Activated T-helper 17 cell treated with anti-CD3 and anti-CD28 coated beads, Interleukin-2, amount 50 U/mL, for 72 hours (primary cell): ENCODE measurements around the gene UROS. TPM values are rescaled to one million over a fixed set of nuclear protein-coding genes. Genes with fewer than 3 reads are reported as not detected.
A peak's percentile ranks its signal among the peaks of the same experiment; 100 is the strongest.

Experiments used
- ATAC-seq: fragments of 150-1000 bp; cut with Tn5 transposase; replicated peaks from 2 replicates; pipeline ENCODE4 v1.10.0; 2021; ENCODE audit warnings: mild to moderate bottlenecking, moderate library complexity
- H3K27ac Mint-ChIP-seq: one replicate; pipeline ENCODE4 v1.8.0; 2022; ENCODE audit warnings: mixed read lengths
- H3K27me3 Mint-ChIP-seq: one replicate; pipeline ENCODE4 v1.8.0; 2022; ENCODE audit warnings: mixed read lengths
- H3K36me3 Mint-ChIP-seq: one replicate; pipeline ENCODE4 v1.8.0; 2022; ENCODE audit warnings: low read depth, mild to moderate bottlenecking, mixed read lengths
- H3K4me1 Mint-ChIP-seq: one replicate; pipeline ENCODE4 v1.8.0; 2022; ENCODE audit warnings: mixed read lengths
- H3K4me3 Mint-ChIP-seq: one replicate; pipeline ENCODE4 v1.8.0; 2022; ENCODE audit warnings: mild to moderate bottlenecking, mixed read lengths
- H3K9me3 Mint-ChIP-seq: one replicate; pipeline ENCODE4 v1.8.0; 2022; ENCODE audit warnings: mixed read lengths
- total RNA-seq, 2 donors: library from RNA; stranded (reverse); gene quantifications; one replicate each; pipeline ENCODE4 v1.2.3, GENCODE V29; 2022

UROS gene
- total RNA-seq, 2 donors from 2014 or later, result 23.0 to 41.1 TPM

DNA sequence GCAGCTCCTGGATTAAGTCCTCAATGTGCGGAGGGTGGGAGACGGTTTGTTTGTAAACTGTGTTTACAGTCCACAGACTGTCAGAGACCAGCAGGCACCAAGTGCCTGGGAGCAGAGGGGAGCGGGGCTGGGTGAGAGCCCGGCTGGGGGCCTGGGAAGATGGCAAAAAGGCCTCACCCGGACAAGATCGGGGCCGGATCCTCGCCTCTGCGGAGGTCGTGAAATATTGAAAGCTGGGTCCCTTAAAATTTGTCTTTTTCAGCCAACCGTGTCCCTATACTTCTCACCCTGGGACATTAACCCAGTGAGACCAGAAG lies 50.2 kb downstream of the UROS start:
- Mint-ChIP-seq H3K4me3 (no peak overlapping the region), H3K27me3 (peaks cover 4% of the 10 kb centered on the region), H3K27ac (no peak overlapping the region), H3K9me3 (no peaks in the 10 kb centered on the region), H3K4me1 (no peaks in the 10 kb centered on the region), H3K36me3 (peaks cover 10% of the 10 kb centered on the region)
- no peak for ATAC-seq

DNA sequence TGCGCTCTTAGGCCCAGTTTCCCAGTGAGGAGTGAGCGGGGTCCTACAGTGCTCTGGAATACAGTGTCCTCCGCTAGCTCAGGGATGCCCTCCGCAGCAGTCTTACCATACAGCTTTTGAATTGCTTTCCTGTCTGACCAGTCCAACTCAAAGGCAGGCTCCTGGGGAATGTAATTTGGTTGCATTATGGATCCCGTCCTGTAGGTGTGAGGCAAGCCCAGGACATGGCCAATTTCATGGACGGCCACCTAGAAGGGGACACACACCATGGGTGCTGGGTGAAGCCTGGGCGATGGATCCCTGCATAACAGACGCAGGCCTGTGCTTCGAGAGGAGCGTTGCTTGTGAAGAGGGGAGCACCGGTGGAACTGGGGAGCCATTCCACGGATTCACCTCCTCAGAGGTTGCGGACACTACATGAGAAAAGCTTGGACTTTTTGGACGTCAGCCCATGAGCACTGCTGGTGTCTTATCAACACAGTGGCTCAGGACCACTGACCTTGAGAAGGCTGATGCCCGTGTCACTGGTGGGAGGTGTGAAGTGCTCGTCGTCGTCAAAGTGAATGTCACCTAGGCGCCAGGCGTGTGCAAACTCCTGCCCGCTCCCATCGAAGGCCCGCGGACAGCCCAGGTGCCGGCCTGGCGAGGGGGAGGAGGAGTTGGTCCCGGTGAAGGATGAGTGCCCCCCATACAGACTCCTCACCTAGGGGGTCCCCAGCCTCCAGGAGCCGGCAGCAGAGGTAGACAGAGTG lies 50.8 kb downstream of the UROS start:
- Mint-ChIP-seq H3K4me1 (no peaks in the 10 kb centered on the region), H3K4me3 (no peak overlapping the region), H3K9me3 (no peaks in the 10 kb centered on the region), H3K27ac (no peak overlapping the region), H3K36me3 (peaks cover 15% of the 10 kb centered on the region), H3K27me3 (peaks cover 4% of the 10 kb centered on the region)
- no peak for ATAC-seq

DNA sequence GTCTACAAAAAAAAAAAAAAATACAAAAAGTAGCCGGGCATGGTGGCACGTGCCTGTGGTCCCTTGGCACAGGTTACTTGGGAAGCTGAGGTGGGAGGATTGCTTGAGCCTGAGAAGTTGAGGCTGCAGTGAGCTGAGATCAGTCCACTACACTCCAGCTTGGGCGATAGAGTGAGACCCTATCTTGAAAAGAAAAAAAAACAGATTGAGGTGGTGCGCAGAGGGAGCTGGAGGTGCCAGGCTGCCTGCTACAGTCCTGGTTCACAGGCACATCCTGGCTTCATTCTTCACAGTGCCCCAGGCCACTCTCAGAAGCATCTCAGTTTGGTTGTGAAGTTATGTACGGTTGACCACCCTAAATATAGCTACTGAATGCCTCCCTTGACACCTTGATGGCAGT lies 52.2 kb downstream of the UROS start:
- H3K4me1 Mint-ChIP-seq, result no peaks in the 10 kb centered on the region
- peaks cover 4% of the 10 kb centered on the region for H3K27me3 Mint-ChIP-seq
- ATAC-seq, result no peak
- H3K4me3 Mint-ChIP-seq, result no peak overlapping the region
- no peak overlapping the region for H3K27ac Mint-ChIP-seq
- peaks cover 28% of the 10 kb centered on the region for H3K36me3 Mint-ChIP-seq
- no peaks in the 10 kb centered on the region for H3K9me3 Mint-ChIP-seq

DNA sequence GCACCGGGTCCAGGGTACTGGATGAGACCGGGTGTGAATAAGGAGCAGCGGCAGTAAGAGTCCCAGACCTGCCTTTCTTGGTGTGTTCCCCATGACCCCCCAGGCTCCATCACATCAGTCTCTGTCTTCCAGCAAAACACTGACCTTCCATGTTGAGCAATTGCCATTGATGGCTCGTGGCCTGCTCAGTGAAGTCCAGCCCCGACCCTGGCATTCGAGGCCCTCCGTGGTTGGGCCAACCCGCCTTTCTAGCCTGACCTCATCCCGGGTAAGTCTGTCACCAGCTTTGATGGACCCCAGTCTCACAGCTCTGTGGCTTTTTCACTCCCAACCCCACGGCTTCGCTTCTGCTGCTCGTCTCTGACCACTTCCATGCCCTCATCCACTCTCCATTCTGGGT lies 53.9 kb downstream of the UROS start:
- Mint-ChIP-seq H3K36me3 (peaks cover 45% of the 10 kb centered on the region), H3K27me3 (peaks cover under 1% of the 10 kb centered on the region), H3K9me3 (no peaks in the 10 kb centered on the region), H3K4me1 (no peaks in the 10 kb centered on the region), H3K4me3 (no peak overlapping the region), H3K27ac (no peak overlapping the region)
- no peak for ATAC-seq

DNA sequence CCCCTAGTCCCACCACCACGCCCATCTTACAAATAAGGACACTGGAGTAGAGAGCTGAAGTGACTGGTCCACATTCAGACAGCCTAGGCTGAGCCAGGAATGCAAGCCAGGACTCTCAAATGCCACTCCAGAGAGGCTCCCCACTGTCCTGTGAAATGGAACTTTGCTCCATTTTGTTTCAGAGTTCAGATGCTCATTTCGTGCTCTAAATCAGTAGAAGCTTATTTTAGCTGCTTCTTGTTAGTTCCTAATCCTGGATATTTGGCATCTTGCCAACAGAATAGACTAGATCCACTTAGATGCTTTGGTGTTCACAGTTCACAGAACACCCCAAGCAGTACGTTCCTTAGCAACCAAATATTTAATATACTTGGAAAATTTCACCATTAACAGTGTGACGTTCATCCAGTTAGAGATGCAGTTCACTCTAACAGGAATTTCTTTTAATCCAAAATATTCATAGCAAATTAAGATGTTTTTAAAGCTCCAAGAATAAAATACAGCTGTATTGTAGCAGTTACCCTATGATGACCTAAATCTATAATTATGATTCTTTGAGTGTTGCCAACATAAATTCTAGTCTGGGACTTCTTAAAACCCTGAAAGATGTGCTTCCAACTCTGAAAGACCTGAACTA lies 54.7 kb downstream of the UROS start:
- peaks cover 53% of the 10 kb centered on the region for H3K36me3 Mint-ChIP-seq
- no peak for ATAC-seq

DNA sequence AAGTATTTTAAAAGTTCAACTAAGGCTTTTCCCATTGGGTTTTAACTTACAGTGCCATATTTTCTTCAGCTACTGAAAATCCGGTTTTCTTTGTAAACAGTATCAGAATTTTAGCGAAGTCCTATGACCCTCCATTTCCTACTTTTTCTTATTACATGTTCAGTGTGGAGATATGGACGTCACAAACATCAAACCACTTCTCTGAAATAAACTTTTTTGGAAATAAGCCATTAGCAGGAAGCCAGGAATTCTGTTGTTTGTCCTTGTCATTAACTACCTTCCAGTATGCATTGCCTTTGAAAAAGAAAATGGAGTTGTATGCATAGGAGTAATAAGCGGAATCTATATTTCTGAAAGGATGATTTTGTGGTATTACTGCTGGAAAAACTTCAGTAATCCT lies 56.5 kb downstream of the UROS start:
- Mint-ChIP-seq H3K4me3 (no peak overlapping the region), H3K27me3 (no peaks in the 10 kb centered on the region), H3K36me3 (peaks cover 72% of the 10 kb centered on the region), H3K9me3 (no peaks in the 10 kb centered on the region), H3K4me1 (no peaks in the 10 kb centered on the region), H3K27ac (no peak overlapping the region)
- no peak for ATAC-seq

More for the DNA sequence above, 54.7 kb downstream of the UROS start:
- H3K9me3 Mint-ChIP-seq, result no peaks in the 10 kb centered on the region
- H3K4me1 Mint-ChIP-seq, result no peaks in the 10 kb centered on the region
- peak overlapping the region; percentile 38 for H3K27ac Mint-ChIP-seq
- no peaks in the 10 kb centered on the region for H3K27me3 Mint-ChIP-seq
- no peak overlapping the region for H3K4me3 Mint-ChIP-seq

DNA sequence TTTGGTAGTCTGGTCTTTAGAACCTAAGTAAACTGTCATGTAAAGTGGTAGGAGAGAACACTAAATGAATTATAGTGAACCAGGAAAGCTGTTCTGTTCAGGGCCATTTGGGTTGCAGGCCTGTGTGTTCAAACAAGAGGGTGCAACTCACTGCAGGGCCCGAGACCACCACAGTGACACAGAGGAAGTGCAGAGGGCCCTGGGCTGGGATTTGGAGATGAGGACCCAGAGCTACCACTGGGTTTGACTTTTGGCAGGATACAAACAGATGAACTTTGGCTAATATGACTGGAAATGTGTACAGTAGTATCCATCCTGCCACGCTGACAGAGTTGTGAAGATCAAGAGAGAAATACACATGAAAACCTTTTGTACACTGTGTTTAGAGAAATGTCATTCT lies 57.2 kb downstream of the UROS start:
- Mint-ChIP-seq H3K36me3 (peaks cover 77% of the 10 kb centered on the region), H3K9me3 (no peaks in the 10 kb centered on the region), H3K27ac (no peak overlapping the region), H3K27me3 (no peaks in the 10 kb centered on the region), H3K4me3 (no peak overlapping the region), H3K4me1 (no peaks in the 10 kb centered on the region)
- no peak for ATAC-seq

DNA sequence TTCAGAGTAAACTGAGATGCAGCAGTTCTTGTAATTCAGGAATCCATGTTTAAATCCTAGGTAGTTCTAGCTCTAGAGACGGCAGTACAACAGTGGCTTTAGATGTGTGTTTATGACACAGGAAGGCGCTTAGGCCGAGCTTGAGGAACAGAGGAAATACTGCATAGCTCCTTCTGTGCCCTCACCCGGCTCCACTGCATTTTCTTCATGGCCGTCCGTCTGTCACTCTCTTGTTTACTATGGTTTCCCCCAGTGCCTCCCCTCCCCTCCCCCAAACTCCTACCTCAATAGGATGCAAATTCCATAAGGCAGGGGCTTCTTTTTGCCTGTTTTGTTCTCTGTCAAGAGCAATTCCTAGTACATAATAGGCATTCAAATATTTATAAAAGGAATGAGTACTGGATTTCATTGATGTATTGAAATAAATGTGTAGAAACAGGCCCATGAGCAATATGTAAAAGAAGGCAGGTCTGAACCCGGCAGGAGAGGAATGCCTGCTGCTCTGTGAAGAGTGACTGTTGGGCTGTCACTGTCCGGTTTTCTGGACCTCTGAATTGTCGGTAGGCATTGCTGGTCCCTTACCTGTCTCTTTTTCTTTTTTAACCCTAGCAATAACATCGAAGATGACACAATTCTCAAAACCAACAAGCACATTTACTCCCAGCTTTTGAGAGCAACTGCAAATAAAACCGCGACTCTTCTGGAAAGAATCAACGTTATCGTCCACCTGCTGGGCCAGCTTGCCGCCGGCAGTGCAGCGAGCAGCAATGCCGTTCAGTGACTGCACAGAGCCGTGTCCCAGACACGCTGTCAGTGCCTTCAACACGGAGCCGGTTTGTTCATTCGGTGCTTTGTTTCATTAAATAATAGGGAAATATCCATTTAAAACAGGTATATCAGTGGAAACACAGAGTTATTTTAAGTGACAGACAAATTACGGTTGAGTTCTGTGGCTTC lies 60.1 kb downstream of the UROS start:
- no peak for ATAC-seq
- Mint-ChIP-seq H3K9me3 (no peaks in the 10 kb centered on the region), H3K4me3 (no peak overlapping the region), H3K4me1 (no peaks in the 10 kb centered on the region), H3K27me3 (no peaks in the 10 kb centered on the region), H3K27ac (no peak overlapping the region), H3K36me3 (peaks cover 91% of the 10 kb centered on the region)

DNA sequence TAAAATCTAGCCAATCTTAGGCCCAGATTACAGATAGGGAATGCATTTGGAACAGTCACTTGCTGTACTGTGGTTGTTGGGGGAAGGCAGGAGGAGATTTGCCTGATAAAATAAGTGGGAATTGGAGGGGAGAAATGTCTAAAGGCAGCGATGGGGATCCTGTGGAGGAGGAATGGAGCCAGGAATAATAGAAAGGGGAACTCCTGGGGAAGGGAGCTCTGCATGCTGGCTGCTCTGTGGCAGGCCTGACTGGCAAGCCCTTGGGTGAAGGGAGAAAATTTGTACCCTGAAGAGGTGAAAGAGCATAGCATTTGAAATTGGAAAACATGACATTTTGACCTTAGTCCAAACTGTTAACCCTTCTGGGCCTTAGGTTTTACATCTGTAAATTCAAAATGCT lies 61.1 kb downstream of the UROS start:
- H3K9me3 Mint-ChIP-seq, result no peaks in the 10 kb centered on the region
- no peaks in the 10 kb centered on the region for H3K4me1 Mint-ChIP-seq
- no peak overlapping the region for H3K4me3 Mint-ChIP-seq
- H3K36me3 Mint-ChIP-seq, result peaks cover 91% of the 10 kb centered on the region
- ATAC-seq, result no peak
- no peaks in the 10 kb centered on the region for H3K27me3 Mint-ChIP-seq
- no peak overlapping the region for H3K27ac Mint-ChIP-seq

DNA sequence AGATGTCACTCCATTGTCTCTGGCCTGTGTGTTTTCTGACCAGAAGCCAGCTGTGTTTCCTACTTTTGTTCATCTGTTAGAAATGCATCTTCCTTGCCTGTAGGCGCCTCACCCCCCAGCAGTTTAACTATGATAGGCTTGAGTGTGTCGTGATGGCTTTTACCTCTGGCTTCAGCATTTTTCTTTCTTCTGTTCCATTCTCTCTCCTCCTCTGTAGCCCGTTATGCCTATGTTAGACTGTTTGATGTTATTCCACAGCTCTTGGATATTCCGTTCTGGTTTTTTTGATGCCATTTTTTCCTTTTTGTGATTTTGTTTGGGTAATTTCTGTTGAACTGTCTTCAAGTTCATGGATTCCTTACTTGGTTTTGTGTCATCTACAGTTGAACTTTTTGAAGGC lies 65.3 kb downstream of the UROS start:
- Mint-ChIP-seq H3K4me1 (no peaks in the 10 kb centered on the region), H3K4me3 (no peak overlapping the region), H3K27ac (no peak overlapping the region), H3K9me3 (no peaks in the 10 kb centered on the region), H3K27me3 (no peaks in the 10 kb centered on the region), H3K36me3 (peaks cover 93% of the 10 kb centered on the region)
- no peak for ATAC-seq

DNA sequence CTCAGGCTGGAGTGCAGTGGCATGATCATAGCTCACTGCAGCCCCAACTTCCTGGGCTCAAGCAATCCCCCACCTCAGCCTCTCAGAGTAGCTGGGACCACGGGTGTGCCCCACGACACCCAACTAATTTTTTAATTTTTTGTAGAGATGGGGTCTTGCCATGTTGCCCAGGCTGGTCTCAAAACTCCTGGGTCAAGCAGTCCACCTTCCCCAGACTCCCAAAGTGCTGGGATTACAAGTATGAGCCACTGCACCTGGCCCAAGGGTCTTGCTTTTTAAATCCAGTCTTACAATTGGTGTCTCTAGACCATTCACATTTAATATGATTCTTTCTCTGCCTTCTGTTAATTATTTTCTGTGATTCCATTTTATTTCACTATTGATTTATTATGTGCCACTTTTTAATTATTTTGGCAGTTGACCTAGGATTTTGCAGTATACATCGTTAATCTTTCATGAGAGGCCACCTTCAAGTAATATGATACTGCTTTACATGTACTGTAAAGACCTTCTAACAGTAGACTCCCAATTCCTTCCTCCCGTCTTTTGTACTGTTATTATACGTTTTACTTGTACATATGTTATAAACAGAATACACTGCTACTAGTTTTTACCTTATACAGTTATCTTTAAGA lies 66.1 kb downstream of the UROS start:
- no peaks in the 10 kb centered on the region for H3K27me3 Mint-ChIP-seq
- no peaks in the 10 kb centered on the region for H3K4me1 Mint-ChIP-seq
- H3K36me3 Mint-ChIP-seq, result peaks cover 93% of the 10 kb centered on the region
- no peaks in the 10 kb centered on the region for H3K9me3 Mint-ChIP-seq
- no peak for ATAC-seq
- peak overlapping the region; percentile 23 for H3K27ac Mint-ChIP-seq
- no peak overlapping the region for H3K4me3 Mint-ChIP-seq

DNA sequence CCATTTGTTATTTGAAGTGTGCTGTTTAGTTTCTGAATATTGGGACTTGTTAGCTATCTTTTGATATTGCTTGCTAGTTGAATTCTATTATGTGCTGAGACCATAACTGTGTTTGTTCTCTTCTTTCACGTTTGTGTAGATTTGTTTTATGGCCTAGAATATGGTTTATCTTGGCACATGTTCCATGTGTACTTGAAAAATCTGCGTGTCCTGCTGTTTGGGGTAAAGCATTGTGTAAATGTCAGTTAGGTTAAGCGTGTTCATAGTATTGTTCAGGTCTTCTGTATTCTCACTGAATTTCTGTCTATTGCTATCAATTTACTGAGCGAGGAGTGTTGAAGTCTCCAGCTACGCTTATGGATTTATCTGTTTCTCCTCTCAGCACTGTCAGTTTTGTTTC lies 66.9 kb downstream of the UROS start:
- Mint-ChIP-seq H3K27ac (no peak overlapping the region), H3K36me3 (peaks cover 93% of the 10 kb centered on the region), H3K27me3 (no peaks in the 10 kb centered on the region), H3K4me1 (no peaks in the 10 kb centered on the region), H3K4me3 (no peak overlapping the region), H3K9me3 (no peaks in the 10 kb centered on the region)
- ATAC-seq, result no peak

DNA sequence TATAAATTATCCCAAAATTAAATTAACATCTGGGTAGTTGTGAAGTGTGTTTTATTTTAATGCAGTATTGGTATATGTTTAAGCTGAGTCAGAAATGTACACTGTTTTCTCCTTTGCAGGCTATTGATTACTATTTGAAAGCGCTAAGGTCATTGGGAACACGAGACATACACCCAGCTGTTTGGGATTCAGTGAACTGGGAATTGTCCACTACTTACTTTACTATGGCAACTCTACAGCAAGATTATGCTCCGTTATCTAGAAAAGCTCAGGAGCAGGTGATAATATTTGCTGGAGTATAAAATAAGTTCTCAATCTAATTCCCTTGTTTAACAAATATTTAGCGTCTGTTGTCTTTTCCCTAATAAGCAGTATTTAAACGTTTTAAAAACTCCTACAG lies 75.6 kb downstream of the UROS start:
- no peak for ATAC-seq

DNA sequence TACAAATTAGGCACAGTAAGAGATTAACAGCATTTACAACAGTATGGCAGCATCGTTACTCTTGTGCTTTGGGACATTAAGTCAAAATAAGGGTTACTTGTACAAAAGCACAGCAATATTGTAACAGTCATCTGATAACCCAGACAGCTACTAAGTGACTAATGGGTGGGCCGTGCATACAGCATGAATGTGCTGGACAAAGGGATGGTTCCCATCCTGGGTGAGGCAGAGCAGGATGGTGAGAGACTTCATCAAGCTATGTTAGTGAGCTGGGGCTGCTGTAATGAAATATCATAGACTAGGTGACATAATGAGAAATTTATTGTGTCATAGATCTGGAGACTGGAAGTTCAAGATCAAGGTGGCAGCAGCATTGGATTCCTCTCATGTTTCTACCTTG lies 78.1 kb downstream of the UROS start:
- H3K36me3 Mint-ChIP-seq, result peaks cover 100% of the 10 kb centered on the region

More for the DNA sequence above, 75.6 kb downstream of the UROS start:
- no peak overlapping the region for H3K4me3 Mint-ChIP-seq
- H3K9me3 Mint-ChIP-seq, result no peaks in the 10 kb centered on the region
- H3K36me3 Mint-ChIP-seq, result peaks cover 100% of the 10 kb centered on the region
- no peaks in the 10 kb centered on the region for H3K27me3 Mint-ChIP-seq
- H3K4me1 Mint-ChIP-seq, result no peaks in the 10 kb centered on the region
- no peak overlapping the region for H3K27ac Mint-ChIP-seq

More for the DNA sequence above, 78.1 kb downstream of the UROS start:
- no peak for ATAC-seq
- Mint-ChIP-seq H3K9me3 (no peaks in the 10 kb centered on the region), H3K4me3 (no peak overlapping the region), H3K4me1 (no peaks in the 10 kb centered on the region), H3K27ac (no peak overlapping the region), H3K27me3 (no peaks in the 10 kb centered on the region)
